ENCODE results near the gene FANCC.

DNA sequence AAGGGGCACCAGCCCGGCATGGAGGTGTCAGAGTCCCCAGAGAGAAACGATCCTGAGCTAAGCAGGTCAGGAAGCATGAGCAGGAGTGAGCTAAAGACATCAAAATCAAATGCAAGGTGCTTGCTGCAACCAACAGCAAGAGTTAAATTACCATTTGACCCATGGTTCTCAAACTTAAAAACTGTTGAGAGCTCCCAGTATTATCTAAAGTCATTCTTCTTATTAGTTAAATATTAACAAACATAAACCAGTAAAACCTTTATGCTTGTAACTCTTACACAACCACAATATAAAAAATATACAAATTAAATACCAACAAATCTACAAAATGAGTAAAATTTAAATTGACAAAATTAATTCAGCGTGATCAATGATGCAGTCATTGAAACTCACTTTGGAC, 51.5 kb downstream of the FANCC start:
- no peak for TF ChIP-seq FOXM1 (IDR thresholded peaks at IDR 0.05; ENCODE audit: borderline replicate concordance)
- no peak for TF ChIP-seq FOXK2 (IDR thresholded peaks at IDR 0.05)
- no peak for TF ChIP-seq SP1 (IDR thresholded peaks at IDR 0.05)
- no peak for TF ChIP-seq HDGF (IDR thresholded peaks at IDR 0.05; ENCODE audit: borderline replicate concordance)
- TF ChIP-seq SUZ12 (IDR thresholded peaks at IDR 0.05), result no peak
- no peak for TF ChIP-seq NFRKB (IDR thresholded peaks at IDR 0.05)

Data from HEK293T (cell line).